OCI-LY3 (cell line): ENCODE measurements around the gene MAN1B1.

ENCODE experiments used
- EZH2phosphoT487 ChIP-seq: fragments of 200-600 bp; shearing (Covaris generic); IDR thresholded peaks from 2 replicates; pipeline ENCODE4 v1.6.1; 2018; ENCODE audit warnings: antibody characterized with exemption, mixed run types, low read depth
- TF ChIP-seq, protein P1 (sequence below): fragments of 200-600, 300-600 bp; sonication (generic); IDR thresholded peaks from 2 replicates; pipeline ENCODE4 v1.5.1; 2014; ENCODE audit warnings: antibody characterized with exemption, low read length, low read depth

DNA sequence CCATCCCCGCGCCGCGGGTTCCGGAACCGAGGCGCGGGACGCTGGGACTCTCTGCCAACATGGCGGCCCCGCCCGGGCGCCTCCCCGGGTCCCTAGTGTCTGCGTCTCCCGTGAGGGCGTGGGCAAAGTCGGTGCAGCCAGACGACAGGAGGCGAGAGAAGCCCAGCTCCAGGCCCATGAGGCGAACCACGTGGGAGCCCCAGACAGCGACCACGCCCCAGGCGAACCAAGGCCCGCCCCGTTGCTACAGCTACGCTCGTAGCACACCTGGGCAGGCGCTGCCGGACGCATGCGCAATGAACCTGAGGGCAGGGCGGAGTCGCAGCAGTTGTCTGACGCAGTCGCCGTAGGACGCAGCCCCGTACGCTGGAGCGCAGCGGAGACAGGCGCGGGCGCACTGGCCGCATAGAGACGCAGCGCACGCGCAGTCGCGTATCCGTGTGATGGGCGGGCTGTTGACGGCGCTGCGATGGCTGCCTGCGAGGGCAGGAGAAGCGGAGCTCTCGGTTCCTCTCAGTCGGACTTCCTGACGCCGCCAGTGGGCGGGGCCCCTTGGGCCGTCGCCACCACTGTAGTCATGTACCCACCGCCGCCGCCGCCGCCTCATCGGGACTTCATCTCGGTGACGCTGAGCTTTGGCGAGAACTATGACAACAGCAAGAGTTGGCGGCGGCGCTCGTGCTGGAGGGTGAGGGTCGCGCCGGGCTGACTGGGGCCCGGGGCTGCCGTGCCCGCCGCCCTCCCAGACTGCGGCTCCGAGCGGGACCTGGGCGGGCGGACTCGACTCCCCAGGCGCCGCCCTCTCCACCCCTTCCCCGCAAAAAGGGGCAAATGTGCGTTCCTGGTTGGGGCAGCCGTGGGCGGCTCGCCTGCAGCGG is at the start of gene MAN1B1:
- TF ChIP-seq, protein P1, sequence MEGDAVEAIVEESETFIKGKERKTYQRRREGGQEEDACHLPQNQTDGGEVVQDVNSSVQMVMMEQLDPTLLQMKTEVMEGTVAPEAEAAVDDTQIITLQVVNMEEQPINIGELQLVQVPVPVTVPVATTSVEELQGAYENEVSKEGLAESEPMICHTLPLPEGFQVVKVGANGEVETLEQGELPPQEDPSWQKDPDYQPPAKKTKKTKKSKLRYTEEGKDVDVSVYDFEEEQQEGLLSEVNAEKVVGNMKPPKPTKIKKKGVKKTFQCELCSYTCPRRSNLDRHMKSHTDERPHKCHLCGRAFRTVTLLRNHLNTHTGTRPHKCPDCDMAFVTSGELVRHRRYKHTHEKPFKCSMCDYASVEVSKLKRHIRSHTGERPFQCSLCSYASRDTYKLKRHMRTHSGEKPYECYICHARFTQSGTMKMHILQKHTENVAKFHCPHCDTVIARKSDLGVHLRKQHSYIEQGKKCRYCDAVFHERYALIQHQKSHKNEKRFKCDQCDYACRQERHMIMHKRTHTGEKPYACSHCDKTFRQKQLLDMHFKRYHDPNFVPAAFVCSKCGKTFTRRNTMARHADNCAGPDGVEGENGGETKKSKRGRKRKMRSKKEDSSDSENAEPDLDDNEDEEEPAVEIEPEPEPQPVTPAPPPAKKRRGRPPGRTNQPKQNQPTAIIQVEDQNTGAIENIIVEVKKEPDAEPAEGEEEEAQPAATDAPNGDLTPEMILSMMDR, result no peak
- no peak for TF ChIP-seq EZH2phosphoT487
